Measurements from ENCODE around the gene PRG2.

DNA sequence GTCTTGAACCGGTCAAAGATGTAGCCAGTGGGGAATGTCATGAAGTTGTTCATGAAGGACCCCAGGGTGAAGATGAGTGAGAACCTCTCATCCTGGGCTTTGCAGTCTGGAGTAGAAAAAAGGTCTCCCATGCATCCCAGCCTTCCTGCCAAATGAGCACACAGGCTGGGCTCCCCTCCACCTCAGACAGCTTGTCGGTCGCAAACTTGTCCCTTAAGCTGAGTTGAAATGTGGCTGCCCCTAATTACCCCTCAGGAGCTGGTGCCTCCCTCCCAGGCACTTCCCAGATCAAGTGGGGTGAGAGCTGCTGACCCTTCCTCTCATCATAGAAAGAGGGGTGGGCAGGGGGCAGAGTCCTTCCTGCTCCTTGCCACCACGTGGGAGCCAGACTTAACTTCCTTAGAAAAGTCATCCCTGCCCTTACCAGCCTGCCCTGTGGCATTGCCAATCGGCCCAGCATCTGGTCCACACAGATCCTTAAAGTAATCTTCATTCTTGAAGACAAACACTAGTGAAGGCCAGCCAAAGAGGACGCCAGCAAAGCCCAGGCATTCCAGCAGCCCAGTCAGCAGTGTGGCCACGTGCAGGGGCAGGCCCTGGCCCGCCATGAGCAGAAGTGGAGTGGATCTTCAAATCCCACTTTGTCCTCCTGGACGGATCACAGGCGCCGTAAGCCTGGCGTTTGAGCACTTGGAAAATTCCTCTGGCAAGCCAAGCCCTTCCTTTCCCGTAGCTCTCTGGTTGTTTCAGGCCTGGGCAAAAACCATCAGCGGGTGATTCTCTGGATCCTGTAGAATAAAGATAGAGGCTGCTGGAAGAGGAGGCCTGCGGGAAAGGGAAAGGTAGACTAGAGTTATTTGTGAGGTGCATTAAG, 35.4 kb upstream of the PRG2 start:
- no peak for TF ChIP-seq ZC3H10 (CRISPR knock-in tag; IDR thresholded peaks at IDR 0.05)
- no peak for TF ChIP-seq OSR1 (CRISPR knock-in tag; IDR thresholded peaks at IDR 0.05)
- TF ChIP-seq ZNF8 (CRISPR knock-in tag; IDR thresholded peaks at IDR 0.05), result no peak
